SIG-M5 (cell line): ENCODE results near the gene SLC7A7.
"Not testable (repeated sequence)": the region's sequence is repeated elsewhere in the genome, so short reads cannot be mapped to it uniquely, and the experiment has no call there.

Source experiments
- DNase-seq: peaks from one replicate; lab custom pipeline; 2025; lab: John Stamatoyannopoulos, UW

Gene SLC7A7

DNA sequence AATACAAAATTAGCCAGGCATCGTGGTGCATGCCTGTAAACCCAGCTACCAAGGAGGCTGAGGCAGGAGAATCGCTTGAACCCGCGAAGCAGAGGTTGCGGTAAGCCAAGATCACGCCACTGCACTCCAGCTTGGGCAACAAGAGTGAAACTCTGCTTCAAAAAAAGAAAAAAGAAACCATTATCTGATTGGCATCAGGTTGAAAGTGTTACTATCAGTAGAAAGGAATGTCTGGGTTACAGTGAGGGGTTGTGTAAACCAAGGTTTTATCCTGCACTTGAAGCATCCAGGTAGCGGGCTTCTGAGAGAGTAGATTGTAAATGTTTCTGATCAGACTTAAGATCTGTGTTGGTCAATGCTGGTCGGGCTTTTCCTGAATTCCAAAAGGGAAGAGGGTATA is 62.8 kb downstream of the SLC7A7 start:
- DNase-seq: no peak

DNA sequence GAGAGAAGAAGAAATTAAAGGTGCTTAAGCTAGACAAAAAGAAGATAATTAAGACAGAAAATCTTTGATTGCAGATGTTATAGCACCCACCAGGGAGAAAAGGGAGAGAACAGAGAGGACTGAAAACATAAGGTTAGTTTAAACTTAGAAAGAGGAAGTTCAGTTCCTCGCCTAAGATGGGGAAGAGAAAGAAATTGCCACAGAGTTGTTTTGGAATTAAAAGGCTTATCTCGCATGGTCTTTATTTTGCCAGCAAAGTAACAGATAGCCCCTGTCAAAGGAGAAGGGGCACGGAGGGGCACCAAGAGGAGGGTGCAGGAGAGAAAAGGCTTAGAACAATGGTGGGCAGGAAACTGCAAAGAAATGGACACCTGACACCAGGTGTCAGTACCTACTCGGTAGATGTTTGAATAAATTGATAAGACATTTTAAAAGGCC is 66.6 kb downstream of the SLC7A7 start:
- peak; percentile 14 for DNase-seq

DNA sequence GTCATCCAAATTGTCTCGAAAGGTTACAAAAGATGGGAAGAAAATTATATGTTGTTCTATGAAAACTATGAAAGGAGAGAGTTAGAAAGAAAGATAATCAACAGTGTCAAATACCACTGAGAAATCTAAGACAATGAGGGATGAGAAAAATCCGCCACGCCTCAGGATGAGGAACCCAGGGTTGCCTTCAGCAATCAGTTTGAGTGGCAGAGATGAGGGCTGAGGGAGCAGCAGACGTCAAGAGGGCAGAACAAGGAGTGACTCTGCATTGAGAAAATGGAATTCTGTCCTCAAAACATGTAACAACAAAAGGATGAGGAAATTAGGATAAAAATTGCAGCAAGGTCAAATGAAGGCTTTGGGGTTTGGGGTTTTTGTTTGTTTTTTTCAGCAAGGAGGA is 67.0 kb downstream of the SLC7A7 start:
- no peak for DNase-seq

DNA sequence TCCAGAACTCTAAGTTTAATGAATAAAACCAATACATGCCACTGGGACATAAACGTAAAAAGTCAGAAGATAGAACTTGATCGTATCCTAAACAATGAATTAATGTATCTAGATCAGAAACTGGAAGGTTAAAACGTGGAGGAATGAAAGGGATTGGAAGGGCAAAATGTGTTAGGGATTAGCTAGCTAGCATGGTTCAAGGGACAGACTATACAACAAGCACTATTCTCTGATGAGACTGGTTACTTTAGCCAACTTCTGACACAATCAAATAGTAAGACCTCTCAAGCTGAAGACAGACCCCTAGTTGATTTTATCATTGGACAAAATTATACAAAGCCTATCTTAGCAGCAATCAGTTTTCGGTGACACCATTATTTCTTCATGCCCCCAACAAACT is 67.5 kb downstream of the SLC7A7 start:
- no peak for DNase-seq

DNA sequence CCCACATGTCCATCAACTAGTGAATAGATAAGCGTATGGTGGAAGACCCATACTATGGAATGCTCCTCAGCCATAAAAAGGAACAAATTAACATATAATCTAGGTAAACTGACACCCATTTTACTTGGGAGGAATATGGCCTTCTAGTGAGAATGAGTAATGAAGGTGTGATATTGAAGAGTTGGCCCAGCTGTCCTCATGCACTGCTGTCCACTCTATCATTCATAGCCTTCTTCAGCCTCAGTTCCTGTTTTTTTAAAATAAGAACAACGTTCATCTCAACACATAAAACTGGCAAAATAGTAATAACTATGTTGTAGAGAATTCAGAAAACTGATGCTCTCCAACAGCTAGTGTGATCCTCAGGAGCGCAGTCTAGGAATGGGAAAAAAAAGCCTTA is 75.2 kb downstream of the SLC7A7 start:
- DNase-seq: no peak

DNA sequence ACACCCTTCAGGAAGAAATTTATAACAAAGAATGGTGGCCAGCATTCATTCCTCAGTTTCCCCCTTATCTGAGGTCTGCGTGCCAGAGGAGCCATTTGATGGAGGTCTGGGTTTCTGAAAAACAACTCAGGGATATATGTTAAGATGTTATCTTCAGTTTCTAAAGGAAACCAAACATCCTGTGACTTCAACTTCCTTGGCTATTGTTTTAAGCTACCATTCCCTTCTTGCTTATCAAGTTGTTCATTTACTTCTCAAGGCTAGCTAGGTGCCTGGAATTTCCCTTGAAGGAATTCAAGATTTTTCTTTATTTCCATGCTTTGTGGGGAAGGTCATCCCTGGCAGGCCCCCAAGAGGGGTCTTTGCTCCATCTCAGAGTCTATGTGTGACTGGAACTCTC is 75.8 kb downstream of the SLC7A7 start:
- DNase-seq: no peak

DNA sequence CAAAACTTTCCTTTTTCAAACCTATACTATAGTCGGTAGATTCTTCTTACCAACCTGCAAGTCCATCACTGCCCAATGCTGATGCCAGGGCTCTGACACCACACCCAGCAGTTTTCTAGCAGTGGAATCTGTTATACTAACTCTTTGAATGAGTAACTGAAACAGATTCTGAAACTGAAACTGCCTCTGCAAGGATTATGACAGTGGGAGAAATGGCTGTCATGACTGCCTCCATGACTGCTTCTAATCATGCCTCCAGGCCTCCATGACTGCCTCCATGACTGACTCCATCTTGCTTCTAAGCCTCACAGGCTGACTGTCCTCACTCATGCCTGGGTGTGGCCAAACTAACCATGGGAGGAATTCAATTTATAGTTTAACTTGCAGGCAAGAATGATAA is 78.2 kb downstream of the SLC7A7 start:
- no peak for DNase-seq

DNA sequence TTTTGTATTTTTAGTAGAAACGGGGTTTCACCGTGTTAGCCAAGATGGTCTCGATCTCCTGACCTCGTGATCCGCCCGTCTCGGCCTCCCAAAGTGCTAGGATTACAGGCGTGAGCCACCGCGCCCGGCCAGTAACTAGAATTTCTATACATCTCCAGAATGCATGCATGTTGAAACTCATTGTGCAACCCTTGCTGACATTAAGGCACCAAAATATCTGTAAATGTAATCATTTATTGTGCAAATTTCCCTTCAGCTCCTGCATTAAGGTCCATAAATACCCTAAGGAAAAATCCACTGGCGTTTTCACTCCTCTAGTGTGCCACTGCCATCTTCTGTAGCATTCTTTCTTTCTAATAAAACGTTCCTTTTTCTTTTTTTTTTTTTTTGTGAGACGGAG is 78.9 kb downstream of the SLC7A7 start:
- not testable (repeated sequence) for DNase-seq

DNA sequence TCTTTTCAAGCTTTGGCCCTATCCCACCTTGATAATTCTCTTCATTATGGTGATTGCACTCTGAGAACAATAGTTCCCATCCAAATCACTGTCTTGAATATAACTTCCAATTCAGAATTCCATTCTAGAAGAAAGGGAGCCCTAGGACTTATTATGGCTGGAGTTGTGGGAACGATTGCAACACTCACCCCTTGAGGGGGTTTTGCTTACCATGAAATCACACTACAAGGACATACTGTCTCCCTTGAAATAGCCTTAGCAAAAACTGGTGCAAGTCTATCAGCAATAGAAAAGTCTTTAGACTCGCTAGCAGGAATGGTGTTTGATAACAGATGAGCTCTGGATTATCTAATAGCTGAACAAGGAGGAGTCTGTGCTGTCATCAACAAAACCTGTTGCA is 80.1 kb downstream of the SLC7A7 start:
- no peak for DNase-seq

DNA sequence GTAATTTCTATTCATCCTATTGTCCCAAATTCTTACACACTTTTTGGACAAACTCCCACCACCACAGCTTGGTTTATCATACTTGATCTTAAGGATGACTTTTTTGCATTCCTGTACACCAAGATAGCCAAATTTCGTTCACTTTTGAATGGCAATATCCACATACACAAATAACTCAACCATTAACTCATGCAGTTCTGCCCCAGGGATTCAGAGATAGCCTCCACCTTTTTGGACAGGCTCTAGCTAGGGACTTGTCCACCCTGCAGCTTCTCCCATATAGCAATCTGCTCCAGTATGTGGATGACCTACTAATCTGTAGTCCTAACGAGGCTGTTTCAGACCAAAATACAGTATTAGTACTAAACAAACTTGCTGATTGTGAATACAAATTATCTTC is 81.4 kb downstream of the SLC7A7 start:
- DNase-seq: no peak

DNA sequence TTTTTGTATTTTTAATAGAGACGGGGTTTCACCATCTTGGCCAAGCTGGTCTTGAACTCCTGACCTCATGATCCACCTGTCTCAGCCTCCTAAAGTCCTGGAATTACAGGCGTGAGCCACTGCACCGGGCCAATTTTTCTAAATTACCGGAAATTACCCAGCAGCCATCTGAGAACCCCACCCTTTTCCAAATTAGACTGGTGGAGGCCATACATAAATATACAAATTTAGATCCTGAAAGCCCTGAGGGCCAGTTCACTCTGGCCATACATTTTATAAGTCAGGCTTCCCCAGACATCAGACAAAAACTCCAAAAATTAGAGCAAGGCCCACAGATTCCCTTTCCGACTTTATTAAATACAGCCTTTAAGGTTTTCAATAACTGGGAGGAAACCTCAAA is 83.2 kb downstream of the SLC7A7 start:
- DNase-seq: not testable (repeated sequence)

DNA sequence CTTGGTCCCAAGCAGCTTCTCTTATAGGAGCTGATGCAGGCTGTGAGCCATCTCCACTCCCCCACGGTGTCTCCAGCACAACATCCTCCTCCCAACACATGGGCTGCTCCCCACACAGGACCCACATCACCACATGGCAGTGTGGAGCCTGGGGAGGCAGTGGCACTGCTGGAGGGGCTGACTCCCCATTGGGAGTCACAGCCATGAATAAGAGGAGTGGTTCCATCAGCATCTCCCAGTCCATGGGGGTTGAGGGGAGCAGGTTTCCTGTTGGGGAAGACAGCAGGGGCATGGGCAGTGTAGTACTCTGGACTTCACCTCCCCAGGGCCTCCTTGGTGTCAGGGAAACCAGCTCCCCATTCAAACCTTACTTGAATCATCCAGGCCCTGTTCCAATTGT is 89.2 kb downstream of the SLC7A7 start:
- DNase-seq: no peak

DNA sequence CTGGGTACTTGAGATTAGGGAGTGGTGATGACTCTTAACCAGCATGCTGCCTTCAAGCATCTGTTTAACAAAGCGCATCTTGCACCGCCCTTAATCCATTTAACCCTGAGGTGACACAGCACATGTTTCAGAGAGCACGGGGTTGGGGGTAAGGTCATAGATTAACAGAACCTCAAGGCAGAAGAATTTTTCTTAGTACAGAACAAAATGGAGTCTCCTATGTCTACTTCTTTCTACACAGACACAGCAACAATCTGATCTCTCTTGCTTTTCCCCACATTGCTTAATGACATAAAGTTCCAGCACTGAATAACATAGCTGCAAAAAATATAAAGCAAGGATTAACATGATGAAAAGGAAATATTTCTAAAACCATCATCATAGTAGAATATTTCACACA is 89.9 kb downstream of the SLC7A7 start:
- DNase-seq: not testable (repeated sequence)

DNA sequence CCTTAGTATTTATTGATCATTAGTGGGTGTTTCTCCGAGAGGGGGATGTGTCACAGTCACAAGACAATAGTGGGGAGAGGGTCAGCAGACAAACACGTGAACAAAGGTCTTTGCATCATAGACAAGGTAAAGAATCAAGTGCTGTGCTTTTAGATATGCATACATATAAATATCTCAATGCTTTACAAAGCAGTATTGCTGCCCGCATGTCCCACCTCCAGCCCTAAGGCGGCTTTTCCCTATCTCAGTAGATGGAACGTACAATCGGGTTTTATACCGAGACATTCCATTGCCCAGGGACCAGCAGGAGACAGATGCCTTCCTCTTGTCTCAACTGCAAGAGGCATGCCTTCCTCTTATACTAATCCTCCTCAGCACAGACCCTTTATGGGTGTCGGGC is 90.4 kb downstream of the SLC7A7 start:
- not testable (repeated sequence) for DNase-seq

DNA sequence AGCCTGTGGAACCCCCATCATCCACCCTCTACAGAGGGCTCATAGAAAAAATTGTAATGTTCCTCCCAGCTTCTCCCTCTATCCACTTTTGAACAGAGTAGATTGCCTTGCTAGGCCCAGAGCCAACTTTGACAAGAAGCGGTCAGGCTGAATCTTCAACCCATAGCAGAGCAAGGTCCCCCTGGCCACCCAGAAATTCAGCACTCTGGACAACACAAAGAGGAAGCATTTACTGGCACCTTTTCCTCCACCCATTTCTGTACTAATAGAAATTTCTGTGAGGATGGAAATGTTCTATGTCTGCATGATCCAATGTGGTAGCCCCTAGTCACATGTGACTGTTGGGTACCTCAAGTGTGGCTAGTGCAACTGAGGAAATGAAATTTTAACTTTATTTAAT is 91.4 kb downstream of the SLC7A7 start:
- DNase-seq: no peak
